ENCODE measurements around the gene ZPBP. TPM values are rescaled to one million over a fixed set of nuclear protein-coding genes. Genes with fewer than 3 reads are reported as not detected.

The ZPBP gene
- total RNA-seq, 6 experiments from 2014 or later: not detected

GRCh38 chr7:50138101-50138500 lies 45.1 kb upstream of the ZPBP start:
- Mint-ChIP-seq H3K27me3 (ENCODE audit: insufficient read depth) (peaks cover 2% of the 10 kb centered on the region; the same call in 1 of the 2 replicates), H3K9me3 (no peaks in the 10 kb centered on the region), H3K4me1 (ENCODE audit: low read depth) (no peaks in the 10 kb centered on the region), H3K27ac (no peak overlapping the region), H3K36me3 (ENCODE audit: low read depth) (no peaks in the 10 kb centered on the region), H3K4me3 (no peak overlapping the region)
- DNase-seq: no peak
- TF ChIP-seq CTCF (IDR thresholded peaks at IDR 0.05): no peak

- Mint-ChIP-seq H3K36me3 (ENCODE audit: low read depth) (no peaks in the 10 kb centered on the region), H3K4me1 (ENCODE audit: low read depth) (no peaks in the 10 kb centered on the region), H3K27me3 (ENCODE audit: insufficient read depth) (no peaks in the 10 kb centered on the region), H3K9me3 (no peaks in the 10 kb centered on the region), H3K27ac (no peak overlapping the region), H3K4me3 (no peak overlapping the region)
- no peak for TF ChIP-seq CTCF (IDR thresholded peaks at IDR 0.05)
- DNase-seq: no peak
Observed at GRCh38 chr7:50125766-50126165, 32.7 kb upstream of the ZPBP start.

GRCh38 chr7:50121286-50121685 lies 28.2 kb upstream of the ZPBP start:
- no peaks in the 10 kb centered on the region for H3K36me3 Mint-ChIP-seq (ENCODE audit: low read depth)
- H3K27me3 Mint-ChIP-seq (ENCODE audit: insufficient read depth): no peaks in the 10 kb centered on the region
- no peak for DNase-seq
- H3K4me3 Mint-ChIP-seq: no peak overlapping the region
- no peaks in the 10 kb centered on the region; the same call in 1 of the 2 replicates for H3K9me3 Mint-ChIP-seq
- no peak for TF ChIP-seq CTCF (IDR thresholded peaks at IDR 0.05)
- no peaks in the 10 kb centered on the region for H3K4me1 Mint-ChIP-seq (ENCODE audit: low read depth)
- no peak overlapping the region for H3K27ac Mint-ChIP-seq

- no peaks in the 10 kb centered on the region; the same call in none of the 2 replicates for H3K9me3 Mint-ChIP-seq
- H3K27ac Mint-ChIP-seq: no peak overlapping the region
- no peak overlapping the region for H3K4me3 Mint-ChIP-seq
- no peak for TF ChIP-seq CTCF (IDR thresholded peaks at IDR 0.05)
- no peaks in the 10 kb centered on the region for H3K36me3 Mint-ChIP-seq (ENCODE audit: low read depth)
- H3K27me3 Mint-ChIP-seq (ENCODE audit: insufficient read depth): no peaks in the 10 kb centered on the region
- no peaks in the 10 kb centered on the region for H3K4me1 Mint-ChIP-seq (ENCODE audit: low read depth)
- DNase-seq: no peak
Observed at GRCh38 chr7:50119815-50120637, 27.0 kb upstream of the ZPBP start.

GRCh38 chr7:50112250-50112649 lies 19.2 kb upstream of the ZPBP start:
- Mint-ChIP-seq H3K27me3 (ENCODE audit: insufficient read depth) (no peaks in the 10 kb centered on the region), H3K9me3 (peaks cover 11% of the 10 kb centered on the region; the same call in 1 of the 2 replicates), H3K4me3 (no peak overlapping the region), H3K4me1 (ENCODE audit: low read depth) (no peaks in the 10 kb centered on the region), H3K36me3 (ENCODE audit: low read depth) (no peaks in the 10 kb centered on the region), H3K27ac (no peak overlapping the region)
- DNase-seq: no peak
- TF ChIP-seq CTCF (IDR thresholded peaks at IDR 0.05): no peak
